ENCODE results near the gene PPP2R5B. TPM values are rescaled to one million over a fixed set of nuclear protein-coding genes. Genes with fewer than 3 reads are reported as not detected.

Gene PPP2R5B
- total and polyA plus RNA-seq, 9 donors = 5.6 to 16.9 (median 11.8) TPM

GRCh38 chr11:64934682-64935358 lies 10.3 kb downstream of the PPP2R5B start:
- DNase-seq = no peak
- H3K9me3 ChIP-seq (replicated peaks; ENCODE audit: control insufficient read depth, low read depth, low read length) = no peaks in the 10 kb centered on the region
- no peak overlapping the region for H3K27ac ChIP-seq (ENCODE audit: low read length)
- WGBS (ENCODE audit: insufficient coverage) = 73% methylated on average over 25 of the region's 27 CpGs
- H3K4me1 ChIP-seq (ENCODE audit: control insufficient read depth, insufficient read depth, low read length) = peaks cover 8% of the 10 kb centered on the region
- H3K27me3 ChIP-seq (ENCODE audit: control insufficient read depth, insufficient read depth, low read length) = peaks cover 3% of the 10 kb centered on the region
- no peak overlapping the region for H3K4me3 ChIP-seq (ENCODE audit: low read length)
- H3K36me3 ChIP-seq (ENCODE audit: control insufficient read depth, insufficient read depth, low read length) = peaks cover 50% of the 10 kb centered on the region

GRCh38 chr11:64935359-64936081 lies 11.0 kb downstream of the PPP2R5B start, which contains the start of gene GPHA2:
GPHA2 (minus strand) TSS chr11:64935893; CDS start chr11:64935460, 433 bp downstream.
- Histone ChIP-seq H3K27ac (ENCODE audit: low read length) (no peak within 1 kb of the TSS), H3K9me3 (replicated peaks; ENCODE audit: control insufficient read depth, low read depth, low read length) (no peaks in the 10 kb centered on the region), H3K4me1 (ENCODE audit: control insufficient read depth, insufficient read depth, low read length) (peaks cover 8% of the 10 kb centered on the region), H3K36me3 (ENCODE audit: control insufficient read depth, insufficient read depth, low read length) (peaks cover 44% of the 10 kb centered on the region), H3K4me3 (ENCODE audit: low read length) (no peak within 1 kb of the TSS), H3K27me3 (ENCODE audit: control insufficient read depth, insufficient read depth, low read length) (peaks cover 3% of the 10 kb centered on the region)
- DNase-seq = peak; percentile 50
- whole genome bisulfite sequencing (ENCODE audit: insufficient coverage) = 20% methylated on average over 11 of the region's 14 CpGs

- peaks cover 8% of the 10 kb centered on the region for H3K4me1 ChIP-seq (ENCODE audit: control insufficient read depth, insufficient read depth, low read length)
- H3K27me3 ChIP-seq (ENCODE audit: control insufficient read depth, insufficient read depth, low read length) = peaks cover 3% of the 10 kb centered on the region
- no peak for DNase-seq
- 73% methylated on average over 4 of the region's 4 CpGs for WGBS (ENCODE audit: insufficient coverage)
- no peak overlapping the region for H3K4me3 ChIP-seq (ENCODE audit: low read length)
- no peaks in the 10 kb centered on the region for H3K9me3 ChIP-seq (replicated peaks; ENCODE audit: control insufficient read depth, low read depth, low read length)
- no peak overlapping the region for H3K27ac ChIP-seq (ENCODE audit: low read length)
- peaks cover 33% of the 10 kb centered on the region for H3K36me3 ChIP-seq (ENCODE audit: control insufficient read depth, insufficient read depth, low read length)
Measured at GRCh38 chr11:64936539-64936938, 12.1 kb downstream of the PPP2R5B start.

GRCh38 chr11:64947208-64947814 lies 22.8 kb downstream of the PPP2R5B start:
- Histone ChIP-seq H3K4me3 (ENCODE audit: low read length) (no peak overlapping the region), H3K36me3 (ENCODE audit: control insufficient read depth, insufficient read depth, low read length) (no peaks in the 10 kb centered on the region), H3K27ac (ENCODE audit: low read length) (no peak overlapping the region), H3K27me3 (ENCODE audit: control insufficient read depth, insufficient read depth, low read length) (peaks cover 2% of the 10 kb centered on the region), H3K4me1 (ENCODE audit: control insufficient read depth, insufficient read depth, low read length) (no peaks in the 10 kb centered on the region), H3K9me3 (replicated peaks; ENCODE audit: control insufficient read depth, low read depth, low read length) (no peaks in the 10 kb centered on the region)
- DNase-seq = no peak
- 41% methylated on average over 5 of the region's 5 CpGs for WGBS (ENCODE audit: insufficient coverage)

GRCh38 chr11:64951529-64951928 lies 27.0 kb downstream of the PPP2R5B start:
- Histone ChIP-seq H3K36me3 (ENCODE audit: control insufficient read depth, insufficient read depth, low read length) (no peaks in the 10 kb centered on the region), H3K4me3 (ENCODE audit: low read length) (no peak overlapping the region), H3K27me3 (ENCODE audit: control insufficient read depth, insufficient read depth, low read length) (peaks cover 4% of the 10 kb centered on the region), H3K9me3 (replicated peaks; ENCODE audit: control insufficient read depth, low read depth, low read length) (no peaks in the 10 kb centered on the region), H3K27ac (ENCODE audit: low read length) (no peak overlapping the region), H3K4me1 (ENCODE audit: control insufficient read depth, insufficient read depth, low read length) (no peaks in the 10 kb centered on the region)
- no CpG with 5 or more reads among the region's 4 CpGs for WGBS (ENCODE audit: insufficient coverage)
- DNase-seq = no peak

GRCh38 chr11:64954201-64954600 lies 29.7 kb downstream of the PPP2R5B start:
- 61% methylated on average over 3 of the region's 5 CpGs for WGBS (ENCODE audit: insufficient coverage)
- Histone ChIP-seq H3K4me3 (ENCODE audit: low read length) (no peak overlapping the region), H3K27ac (ENCODE audit: low read length) (no peak overlapping the region), H3K36me3 (ENCODE audit: control insufficient read depth, insufficient read depth, low read length) (no peaks in the 10 kb centered on the region), H3K9me3 (replicated peaks; ENCODE audit: control insufficient read depth, low read depth, low read length) (no peaks in the 10 kb centered on the region), H3K27me3 (ENCODE audit: control insufficient read depth, insufficient read depth, low read length) (peaks cover 4% of the 10 kb centered on the region), H3K4me1 (ENCODE audit: control insufficient read depth, insufficient read depth, low read length) (no peaks in the 10 kb centered on the region)
- DNase-seq = no peak

DNA sequence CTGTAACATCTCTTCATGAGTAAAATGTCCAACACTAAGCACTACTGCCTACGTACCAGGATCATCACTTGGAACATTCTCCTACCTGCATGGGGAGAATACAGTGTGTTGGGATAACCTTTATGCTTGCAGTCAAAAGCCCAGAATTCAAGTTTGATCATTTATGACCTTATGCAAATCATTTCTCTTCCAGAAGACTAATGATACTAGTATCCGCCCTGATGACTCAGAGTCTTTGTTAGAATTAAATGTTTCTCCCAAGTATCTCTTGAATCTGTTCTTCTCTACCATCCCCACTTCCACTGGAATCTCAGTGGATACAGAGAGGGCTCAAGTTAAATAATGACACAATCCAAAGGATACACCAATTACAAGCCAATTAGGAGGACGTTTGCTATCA lies 35.0 kb downstream of the PPP2R5B start:
- DNase-seq = no peak
- Histone ChIP-seq H3K36me3 (ENCODE audit: control insufficient read depth, insufficient read depth, low read length) (no peaks in the 10 kb centered on the region), H3K4me1 (ENCODE audit: control insufficient read depth, insufficient read depth, low read length) (no peaks in the 10 kb centered on the region), H3K27ac (ENCODE audit: low read length) (no peak overlapping the region), H3K9me3 (replicated peaks; ENCODE audit: control insufficient read depth, low read depth, low read length) (no peaks in the 10 kb centered on the region), H3K4me3 (ENCODE audit: low read length) (no peak overlapping the region), H3K27me3 (ENCODE audit: control insufficient read depth, insufficient read depth, low read length) (no peaks in the 10 kb centered on the region)
- WGBS (ENCODE audit: insufficient coverage) = no CpG with 5 or more reads among the region's 3 CpGs

GRCh38 chr11:64960719-64961118 lies 36.2 kb downstream of the PPP2R5B start:
- no peak overlapping the region for H3K4me3 ChIP-seq (ENCODE audit: low read length)
- no CpG with 5 or more reads among the region's 4 CpGs for WGBS (ENCODE audit: insufficient coverage)
- H3K4me1 ChIP-seq (ENCODE audit: control insufficient read depth, insufficient read depth, low read length) = no peaks in the 10 kb centered on the region
- H3K9me3 ChIP-seq (replicated peaks; ENCODE audit: control insufficient read depth, low read depth, low read length) = no peaks in the 10 kb centered on the region
- H3K27me3 ChIP-seq (ENCODE audit: control insufficient read depth, insufficient read depth, low read length) = no peaks in the 10 kb centered on the region
- H3K27ac ChIP-seq (ENCODE audit: low read length) = no peak overlapping the region
- H3K36me3 ChIP-seq (ENCODE audit: control insufficient read depth, insufficient read depth, low read length) = no peaks in the 10 kb centered on the region
- DNase-seq = no peak

DNA sequence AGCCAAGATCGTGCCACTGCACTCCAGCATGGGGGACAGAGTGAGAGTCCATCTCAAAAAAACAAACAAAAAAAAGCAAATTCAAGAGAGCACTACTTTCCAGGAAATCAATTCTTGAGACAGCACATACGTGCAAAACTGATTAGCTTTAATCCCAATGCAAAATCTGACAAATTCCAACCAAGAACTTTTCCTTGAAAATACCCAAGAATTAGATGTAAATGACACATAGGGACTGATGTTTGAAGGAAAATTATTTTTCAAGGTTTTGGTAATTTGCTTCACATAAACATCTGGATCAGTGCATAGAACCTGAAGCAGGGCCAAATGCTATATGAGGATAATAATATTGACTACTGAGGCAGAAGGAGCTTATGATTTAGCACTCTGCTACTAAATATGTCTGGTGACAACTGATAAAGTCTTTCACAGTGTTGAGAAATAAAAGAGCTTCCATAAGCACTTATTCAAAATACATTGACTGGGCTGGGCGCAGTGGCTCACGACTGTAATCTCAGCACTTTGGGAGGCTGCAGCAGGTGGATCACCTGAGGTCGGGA lies 38.7 kb downstream of the PPP2R5B start:
- no peaks in the 10 kb centered on the region for H3K27me3 ChIP-seq (ENCODE audit: control insufficient read depth, insufficient read depth, low read length)
- no peaks in the 10 kb centered on the region for H3K36me3 ChIP-seq (ENCODE audit: control insufficient read depth, insufficient read depth, low read length)
- no peaks in the 10 kb centered on the region for H3K9me3 ChIP-seq (replicated peaks; ENCODE audit: control insufficient read depth, low read depth, low read length)
- 73% methylated on average over 4 of the region's 5 CpGs for WGBS (ENCODE audit: insufficient coverage)
- no peaks in the 10 kb centered on the region for H3K4me1 ChIP-seq (ENCODE audit: control insufficient read depth, insufficient read depth, low read length)
- no peak overlapping the region for H3K27ac ChIP-seq (ENCODE audit: low read length)
- no peak for DNase-seq
- no peak overlapping the region for H3K4me3 ChIP-seq (ENCODE audit: low read length)

DNA sequence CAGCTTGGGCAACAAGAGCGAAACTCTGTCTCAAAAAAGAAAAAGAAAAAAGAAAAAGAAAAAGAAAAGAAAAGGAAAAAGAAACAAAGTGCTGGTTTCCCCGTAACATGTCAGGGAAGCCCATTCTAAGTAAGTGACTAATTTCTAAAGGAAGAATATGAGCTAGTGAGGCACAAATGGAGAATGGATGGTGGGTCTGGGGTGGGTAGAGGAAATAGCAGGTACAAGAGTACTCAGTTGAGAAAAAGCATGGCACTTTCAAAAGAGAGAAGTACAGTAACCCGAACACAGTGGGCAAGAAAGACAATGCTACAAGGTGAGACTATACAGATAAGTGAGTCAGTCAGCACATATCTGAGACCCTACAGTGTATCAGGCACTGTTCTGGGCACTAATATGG lies 42.9 kb downstream of the PPP2R5B start:
- H3K27ac ChIP-seq (ENCODE audit: low read length) = no peak overlapping the region
- H3K4me1 ChIP-seq (ENCODE audit: control insufficient read depth, insufficient read depth, low read length) = peaks cover 10% of the 10 kb centered on the region
- H3K27me3 ChIP-seq (ENCODE audit: control insufficient read depth, insufficient read depth, low read length) = peaks cover 10% of the 10 kb centered on the region
- DNase-seq = no peak
- WGBS (ENCODE audit: insufficient coverage) = 86% methylated on average over 3 of the region's 3 CpGs
- no peaks in the 10 kb centered on the region for H3K36me3 ChIP-seq (ENCODE audit: control insufficient read depth, insufficient read depth, low read length)
- no peaks in the 10 kb centered on the region for H3K9me3 ChIP-seq (replicated peaks; ENCODE audit: control insufficient read depth, low read depth, low read length)
- no peak overlapping the region for H3K4me3 ChIP-seq (ENCODE audit: low read length)
